HepG2 (cell line): ENCODE results near the gene CACNG7. TPM values are rescaled to one million over a fixed set of nuclear protein-coding genes. Genes with fewer than 3 reads are reported as not detected.

Source experiments
- BRF2 ChIP-seq: sonication (generic); formaldehyde crosslinking; IDR thresholded peaks from 2 replicates; pipeline ENCODE4 v1.8.1; 2022; ENCODE audit warnings: mild to moderate bottlenecking, missing genetic modification reagents
- FOXA3 ChIP-seq: IDR thresholded peaks from 2 replicates; pipeline ENCODE4 v1.6.1; 2016; ENCODE audit warnings: missing genetic modification reagents, missing compliant biosample characterization
- HMGXB4 ChIP-seq, 2 experiments: sonication (generic) in 1 of 2; formaldehyde crosslinking in 1 of 2; IDR thresholded peaks; 2 replicates each; pipeline versions ENCODE4 v1.4.0 to v1.6.1; 2018 to 2020; ENCODE audit warnings: missing genetic modification reagents in 2 of 2, borderline replicate concordance in 1 of 2, low read depth in 1 of 2, mild to moderate bottlenecking in 1 of 2, missing biosample characterization in 1 of 2
- HNRNPLL ChIP-seq: fragments of 200-400 bp; formaldehyde crosslinking; IDR thresholded peaks from 2 replicates; pipeline ENCODE4 v1.6.1; 2017; ENCODE audit warnings: mild to moderate bottlenecking, low read depth, low read length; ENCODE audit not compliant: poor library complexity, severe bottlenecking
- ISX ChIP-seq: sonication (generic); formaldehyde crosslinking; conservative IDR thresholded peaks from 2 replicates; pipeline ENCODE4 v1.5.0; 2020; ENCODE audit warnings: missing genetic modification reagents
- PBX2 ChIP-seq: IDR thresholded peaks from 2 replicates; pipeline ENCODE4 v1.6.1; 2016; ENCODE audit warnings: control low read depth
- TCF7 ChIP-seq: sonication (generic); IDR thresholded peaks from 2 replicates; pipeline ENCODE4 v1.6.1; 2016; ENCODE audit warnings: antibody characterized with exemption, low read depth
- YEATS4 ChIP-seq: sonication (generic); formaldehyde crosslinking; IDR thresholded peaks from 2 replicates; pipeline ENCODE4 v1.4.0; 2020; ENCODE audit warnings: missing genetic modification reagents, borderline replicate concordance
- ZBTB38 ChIP-seq: sonication (generic); formaldehyde crosslinking; IDR thresholded peaks from 2 replicates; pipeline ENCODE4 v1.5.1; 2020; ENCODE audit warnings: mild to moderate bottlenecking, missing genetic modification reagents
- ZFP1 ChIP-seq: IDR thresholded peaks from 2 replicates; pipeline ENCODE4 v1.6.1; 2016
- ZNF225 ChIP-seq: sonication (generic); formaldehyde crosslinking; IDR thresholded peaks from 2 replicates; pipeline ENCODE4 v1.4.0; 2020; ENCODE audit warnings: mild to moderate bottlenecking, missing genetic modification reagents
- ZNF234 ChIP-seq: sonication (generic); formaldehyde crosslinking; conservative IDR thresholded peaks from 2 replicates; pipeline ENCODE4 v1.5.1; 2020; ENCODE audit warnings: mild to moderate bottlenecking, missing genetic modification reagents
- ZNF589 ChIP-seq: sonication (generic); formaldehyde crosslinking; conservative IDR thresholded peaks from 2 replicates; pipeline ENCODE4 v1.8.0; 2022; ENCODE audit warnings: mild to moderate bottlenecking, moderate library complexity, missing genetic modification reagents
- ZSCAN20 ChIP-seq: sonication (generic); formaldehyde crosslinking; IDR thresholded peaks from 2 replicates; pipeline ENCODE4 v1.4.0; 2020; ENCODE audit warnings: missing genetic modification reagents, mild to moderate bottlenecking, borderline replicate concordance
- polyA plus RNA-seq, 8 experiments: library from polyadenylated mRNA; depleted of rRNA in 3 of 8; stranded (reverse) in 7 of 8; unstranded in 1 of 8; fragments of >200 nt; fragmentation: Illumina TruSeq in 4 of 8; extraction: Trizol in 4 of 8; gene quantifications; 2 replicates each; pipeline versions ENCODE4 v1.2.1 to v1.2.3, GENCODE V29; 2011 to 2016; ENCODE audit warnings: low read depth in 4 of 8, missing spikeins in 1 of 8, mixed read lengths in 1 of 8; ENCODE audit not compliant: insufficient read depth in 1 of 8
- total RNA-seq, 5 experiments: library from RNA; depleted of rRNA; stranded (reverse); fragments of >200 nt; fragmentation: Illumina TruSeq; extraction: Trizol; gene quantifications; 2 replicates each; pipeline ENCODE4 v1.2.3, GENCODE V29; 2016; ENCODE audit warnings: low read depth in 1 of 5
- TF ChIP-seq, protein P1 (sequence below): sonication (generic); formaldehyde crosslinking; IDR thresholded peaks from 2 replicates; pipeline ENCODE4 v1.9.0; 2021; ENCODE audit warnings: mild to moderate bottlenecking, missing genetic modification reagents
- TF ChIP-seq, protein P2 (sequence below): sonication (generic); formaldehyde crosslinking; IDR thresholded peaks from 2 replicates; pipeline ENCODE4 v1.5.0; 2020; ENCODE audit warnings: missing genetic modification reagents

CACNG7 gene
- total and polyA plus RNA-seq, 2 of the 13 experiments (the other 11 are each of a cell fraction or from before 2014, with no cell fraction given) = not detected

- TF ChIP-seq HMGXB4 (CRISPR knock-in tag; IDR thresholded peaks at IDR 0.05; ENCODE audit: borderline replicate concordance in 1 of 2, low read depth in 1 of 2) = peak; percentile 31 to 56; a peak in 2 of 4 replicates
- TF ChIP-seq ISX (CRISPR knock-in tag) = no peak
- TF ChIP-seq YEATS4 (CRISPR knock-in tag) = peak; percentile 34; the same call in 1 of the 2 replicates
- TF ChIP-seq ZFP1 (CRISPR knock-in tag) = no peak
- TF ChIP-seq FOXA3 (CRISPR knock-in tag) = no peak
- no peak for TF ChIP-seq BRF2 (CRISPR knock-in tag)
- no peak for TF ChIP-seq ZNF589 (CRISPR knock-in tag)
- no peak for TF ChIP-seq ZNF234 (CRISPR knock-in tag)
- 0 out of 2 replicates have a peak, but pooled peaks have one; percentile 25 for TF ChIP-seq ZNF225 (CRISPR knock-in tag)
- no peak for TF ChIP-seq ZSCAN20 (CRISPR knock-in tag)
- TF ChIP-seq, protein P1, sequence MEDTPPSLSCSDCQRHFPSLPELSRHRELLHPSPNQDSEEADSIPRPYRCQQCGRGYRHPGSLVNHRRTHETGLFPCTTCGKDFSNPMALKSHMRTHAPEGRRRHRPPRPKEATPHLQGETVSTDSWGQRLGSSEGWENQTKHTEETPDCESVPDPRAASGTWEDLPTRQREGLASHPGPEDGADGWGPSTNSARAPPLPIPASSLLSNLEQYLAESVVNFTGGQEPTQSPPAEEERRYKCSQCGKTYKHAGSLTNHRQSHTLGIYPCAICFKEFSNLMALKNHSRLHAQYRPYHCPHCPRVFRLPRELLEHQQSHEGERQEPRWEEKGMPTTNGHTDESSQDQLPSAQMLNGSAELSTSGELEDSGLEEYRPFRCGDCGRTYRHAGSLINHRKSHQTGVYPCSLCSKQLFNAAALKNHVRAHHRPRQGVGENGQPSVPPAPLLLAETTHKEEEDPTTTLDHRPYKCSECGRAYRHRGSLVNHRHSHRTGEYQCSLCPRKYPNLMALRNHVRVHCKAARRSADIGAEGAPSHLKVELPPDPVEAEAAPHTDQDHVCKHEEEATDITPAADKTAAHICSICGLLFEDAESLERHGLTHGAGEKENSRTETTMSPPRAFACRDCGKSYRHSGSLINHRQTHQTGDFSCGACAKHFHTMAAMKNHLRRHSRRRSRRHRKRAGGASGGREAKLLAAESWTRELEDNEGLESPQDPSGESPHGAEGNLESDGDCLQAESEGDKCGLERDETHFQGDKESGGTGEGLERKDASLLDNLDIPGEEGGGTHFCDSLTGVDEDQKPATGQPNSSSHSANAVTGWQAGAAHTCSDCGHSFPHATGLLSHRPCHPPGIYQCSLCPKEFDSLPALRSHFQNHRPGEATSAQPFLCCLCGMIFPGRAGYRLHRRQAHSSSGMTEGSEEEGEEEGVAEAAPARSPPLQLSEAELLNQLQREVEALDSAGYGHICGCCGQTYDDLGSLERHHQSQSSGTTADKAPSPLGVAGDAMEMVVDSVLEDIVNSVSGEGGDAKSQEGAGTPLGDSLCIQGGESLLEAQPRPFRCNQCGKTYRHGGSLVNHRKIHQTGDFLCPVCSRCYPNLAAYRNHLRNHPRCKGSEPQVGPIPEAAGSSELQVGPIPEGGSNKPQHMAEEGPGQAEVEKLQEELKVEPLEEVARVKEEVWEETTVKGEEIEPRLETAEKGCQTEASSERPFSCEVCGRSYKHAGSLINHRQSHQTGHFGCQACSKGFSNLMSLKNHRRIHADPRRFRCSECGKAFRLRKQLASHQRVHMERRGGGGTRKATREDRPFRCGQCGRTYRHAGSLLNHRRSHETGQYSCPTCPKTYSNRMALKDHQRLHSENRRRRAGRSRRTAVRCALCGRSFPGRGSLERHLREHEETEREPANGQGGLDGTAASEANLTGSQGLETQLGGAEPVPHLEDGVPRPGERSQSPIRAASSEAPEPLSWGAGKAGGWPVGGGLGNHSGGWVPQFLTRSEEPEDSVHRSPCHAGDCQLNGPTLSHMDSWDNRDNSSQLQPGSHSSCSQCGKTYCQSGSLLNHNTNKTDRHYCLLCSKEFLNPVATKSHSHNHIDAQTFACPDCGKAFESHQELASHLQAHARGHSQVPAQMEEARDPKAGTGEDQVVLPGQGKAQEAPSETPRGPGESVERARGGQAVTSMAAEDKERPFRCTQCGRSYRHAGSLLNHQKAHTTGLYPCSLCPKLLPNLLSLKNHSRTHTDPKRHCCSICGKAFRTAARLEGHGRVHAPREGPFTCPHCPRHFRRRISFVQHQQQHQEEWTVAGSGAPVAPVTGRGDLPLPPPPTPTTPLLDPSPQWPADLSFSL = no peak
- TF ChIP-seq, protein P2, sequence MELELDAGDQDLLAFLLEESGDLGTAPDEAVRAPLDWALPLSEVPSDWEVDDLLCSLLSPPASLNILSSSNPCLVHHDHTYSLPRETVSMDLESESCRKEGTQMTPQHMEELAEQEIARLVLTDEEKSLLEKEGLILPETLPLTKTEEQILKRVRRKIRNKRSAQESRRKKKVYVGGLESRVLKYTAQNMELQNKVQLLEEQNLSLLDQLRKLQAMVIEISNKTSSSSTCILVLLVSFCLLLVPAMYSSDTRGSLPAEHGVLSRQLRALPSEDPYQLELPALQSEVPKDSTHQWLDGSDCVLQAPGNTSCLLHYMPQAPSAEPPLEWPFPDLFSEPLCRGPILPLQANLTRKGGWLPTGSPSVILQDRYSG (CRISPR knock-in tag) = no peak
- TF ChIP-seq ZBTB38 (CRISPR knock-in tag) = no peak
- TF ChIP-seq PBX2 (CRISPR knock-in tag) = no peak
- TF ChIP-seq TCF7 = no peak
- TF ChIP-seq HNRNPLL = peak; percentile 37
These were observed 27.3 kb upstream of the CACNG7 start, which contains the start of gene PRKCG (continued) for GRCh38 chr19:53881482-53882390.
